Mucosa of descending colon (tissue), 3 donors: ENCODE measurements around the gene TNFSF10. TPM values are rescaled to one million over a fixed set of nuclear protein-coding genes. Genes with fewer than 3 reads are reported as not detected.

Experiments
- ATAC-seq: fragments of 200-7000 bp; cut with Tn5 transposase; one replicate; pipeline ENCODE4 v1.9.1; 2020; ENCODE audit warnings: mild to moderate bottlenecking, moderate library complexity
- DNase-seq, 3 donors: peaks; one replicate each; pipeline ENCODE4 v3.0.0-alpha.2; 2020
- H3K36me3 ChIP-seq: fragments of 200-600 bp; one replicate; pipeline ENCODE4 v1.8.0; 2021; ENCODE audit warnings: low read depth, mild to moderate bottlenecking
- H3K4me1 ChIP-seq: fragments of 200-600 bp; one replicate; pipeline ENCODE4 v1.8.0; 2021; ENCODE audit warnings: low read depth, mild to moderate bottlenecking
- H3K4me3 ChIP-seq: fragments of 200-600 bp; one replicate; pipeline ENCODE4 v1.8.0; 2021; ENCODE audit warnings: mild to moderate bottlenecking
- H3K9me3 ChIP-seq: fragments of 200-600 bp; one replicate; pipeline ENCODE4 v1.8.0; 2021; ENCODE audit warnings: mild to moderate bottlenecking
- intact Hi-C, 2 donors: fragments of 100-400 bp; cut with DNase I in 1 of 2; cut with micrococcal nuclease in 1 of 2; formaldehyde crosslinking; loops; one replicate each; pipeline versions ENCODE4 v1.11.0 to v1.11.1; 2022; cut with DNase I, micrococcal nuclease
- total RNA-seq, 3 donors: library from RNA; stranded (reverse); fragmentation: NEBNext Ultra II Directional in 2 of 3; extraction: Animal tissue kit (Norgen Biotek cat#: 25700) in 2 of 3; gene quantifications; one replicate each; pipeline versions ENCODE4 v1.2.1 to v1.2.4, GENCODE V29; 2021 to 2023
- TF ChIP-seq, protein P1 (sequence below): fragments of 200-600 bp; IDR thresholded peaks from one replicate; pipeline ENCODE4 v1.8.0; 2022; ENCODE audit warnings: antibody characterized with exemption, mild to moderate bottlenecking
- donor health status: DM: no; HTN: no; CAD: no; lungs with moderate emphysema.
- donor health status: DM: no; HTN: no; CAD: no.
- donor health status: DM: no; HTN: yes; CAD: no.

The TNFSF10 gene
- total RNA-seq, 3 donors from 2014 or later = 70.6 to 220 (median 129) TPM

GRCh38 chr3:172549144-172549543, 25.9 kb upstream of the TNFSF10 start:
- H3K4me1 ChIP-seq = peaks cover 6% of the 10 kb centered on the region
- H3K36me3 ChIP-seq = no peaks in the 10 kb centered on the region
- DNase-seq (no peak), ATAC-seq (no peak)
- no peak overlapping the region for H3K4me3 ChIP-seq
- TF ChIP-seq, protein P1, sequence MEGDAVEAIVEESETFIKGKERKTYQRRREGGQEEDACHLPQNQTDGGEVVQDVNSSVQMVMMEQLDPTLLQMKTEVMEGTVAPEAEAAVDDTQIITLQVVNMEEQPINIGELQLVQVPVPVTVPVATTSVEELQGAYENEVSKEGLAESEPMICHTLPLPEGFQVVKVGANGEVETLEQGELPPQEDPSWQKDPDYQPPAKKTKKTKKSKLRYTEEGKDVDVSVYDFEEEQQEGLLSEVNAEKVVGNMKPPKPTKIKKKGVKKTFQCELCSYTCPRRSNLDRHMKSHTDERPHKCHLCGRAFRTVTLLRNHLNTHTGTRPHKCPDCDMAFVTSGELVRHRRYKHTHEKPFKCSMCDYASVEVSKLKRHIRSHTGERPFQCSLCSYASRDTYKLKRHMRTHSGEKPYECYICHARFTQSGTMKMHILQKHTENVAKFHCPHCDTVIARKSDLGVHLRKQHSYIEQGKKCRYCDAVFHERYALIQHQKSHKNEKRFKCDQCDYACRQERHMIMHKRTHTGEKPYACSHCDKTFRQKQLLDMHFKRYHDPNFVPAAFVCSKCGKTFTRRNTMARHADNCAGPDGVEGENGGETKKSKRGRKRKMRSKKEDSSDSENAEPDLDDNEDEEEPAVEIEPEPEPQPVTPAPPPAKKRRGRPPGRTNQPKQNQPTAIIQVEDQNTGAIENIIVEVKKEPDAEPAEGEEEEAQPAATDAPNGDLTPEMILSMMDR = no peak
- H3K9me3 ChIP-seq = no peaks in the 10 kb centered on the region
- intact Hi-C loops = no loop called here

DNA sequence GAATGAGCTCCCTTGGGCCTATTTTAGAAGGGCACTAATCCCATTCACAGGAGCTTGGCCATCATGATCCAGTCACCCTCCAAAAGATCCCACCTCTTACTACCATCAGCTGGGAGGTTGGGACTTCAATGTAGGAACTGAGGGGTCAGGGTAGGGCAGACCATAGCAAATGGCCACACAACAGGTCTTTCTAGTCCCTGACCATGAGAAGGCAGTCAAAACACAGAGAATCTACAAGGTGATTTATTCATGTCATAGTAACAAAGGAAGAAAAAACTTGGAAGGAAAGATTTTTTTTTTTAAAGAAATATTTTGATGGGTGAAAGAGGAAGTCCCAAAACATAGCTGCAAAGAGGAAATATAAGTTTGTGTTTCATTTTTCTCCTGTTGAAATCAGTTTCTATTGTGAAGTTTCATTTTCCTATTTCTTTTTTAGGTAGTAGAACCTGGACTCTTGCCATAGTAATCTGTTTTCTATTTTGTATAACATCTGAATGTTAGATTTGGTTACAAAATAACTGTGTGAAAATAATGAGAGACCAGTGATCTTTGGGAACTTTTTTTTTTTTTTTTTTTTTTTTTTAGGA, 23.5 kb upstream of the TNFSF10 start:
- Histone ChIP-seq H3K9me3 (no peaks in the 10 kb centered on the region), H3K4me3 (no peak overlapping the region), H3K4me1 (peaks cover 3% of the 10 kb centered on the region), H3K36me3 (no peaks in the 10 kb centered on the region)
- no peak for ATAC-seq
- no peak for DNase-seq
- TF ChIP-seq, protein P1 = no peak
- intact Hi-C loops = no loop called here

DNA sequence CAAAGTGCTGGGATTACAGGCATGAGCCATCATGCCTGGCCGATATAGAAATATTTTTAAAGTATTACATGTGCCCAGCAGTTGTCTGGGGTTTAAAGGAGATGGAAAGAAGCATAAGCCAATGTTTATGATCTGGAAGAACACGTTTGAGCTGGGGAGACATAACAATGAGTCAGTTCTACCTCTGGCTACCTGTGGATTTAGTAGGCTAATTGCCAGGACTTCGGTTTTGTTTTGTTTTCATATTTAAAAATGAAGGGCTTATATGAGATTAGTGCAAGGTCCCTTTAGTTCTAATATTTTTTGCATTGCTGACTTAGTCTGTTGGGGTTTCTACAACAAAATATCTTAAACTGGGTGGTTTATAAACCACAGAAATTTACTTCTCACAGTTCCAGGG, 22.9 kb upstream of the TNFSF10 start:
- TF ChIP-seq, protein P1 = no peak
- intact Hi-C loops = no loop called here

GRCh38 chr3:172544404-172544803, 21.2 kb upstream of the TNFSF10 start:
- H3K9me3 ChIP-seq = no peaks in the 10 kb centered on the region
- DNase-seq (no peak), ATAC-seq (peak; percentile 34)
- H3K4me3 ChIP-seq = no peak overlapping the region
- no peaks in the 10 kb centered on the region for H3K36me3 ChIP-seq
- TF ChIP-seq, protein P1 = no peak
- intact Hi-C loops = no loop called here
- H3K4me1 ChIP-seq = peaks cover 3% of the 10 kb centered on the region

More for the DNA sequence above, 22.9 kb upstream of the TNFSF10 start:
- Histone ChIP-seq H3K4me1 (peaks cover 3% of the 10 kb centered on the region), H3K4me3 (no peak overlapping the region), H3K36me3 (no peaks in the 10 kb centered on the region), H3K9me3 (no peaks in the 10 kb centered on the region)
- peak; percentile 70 for ATAC-seq
- DNase-seq = no peak

DNA sequence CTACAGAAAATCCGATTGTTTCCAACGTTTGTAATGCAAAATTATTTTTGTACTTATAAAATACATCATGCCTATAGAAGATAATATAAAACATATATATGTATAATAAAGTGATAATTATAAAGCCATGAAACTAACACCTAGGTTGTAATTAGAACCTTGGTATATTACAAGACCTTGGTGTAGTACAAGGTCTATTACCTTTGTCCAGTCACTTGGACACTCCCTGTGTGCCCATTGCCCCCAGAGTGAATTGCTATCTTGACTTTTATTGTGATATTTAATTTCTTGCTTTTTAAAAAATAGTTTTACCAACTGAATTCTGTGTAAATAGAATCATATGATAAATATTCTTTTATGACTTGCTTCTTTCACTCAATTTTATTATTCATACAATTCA, 20.7 kb upstream of the TNFSF10 start:
- TF ChIP-seq, protein P1 = no peak
- peaks cover 3% of the 10 kb centered on the region for H3K4me1 ChIP-seq
- DNase-seq = no peak
- intact Hi-C loops = no loop called here
- H3K9me3 ChIP-seq = no peaks in the 10 kb centered on the region
- no peak overlapping the region for H3K4me3 ChIP-seq
- peak; percentile 73 for ATAC-seq
- H3K36me3 ChIP-seq = no peaks in the 10 kb centered on the region

DNA sequence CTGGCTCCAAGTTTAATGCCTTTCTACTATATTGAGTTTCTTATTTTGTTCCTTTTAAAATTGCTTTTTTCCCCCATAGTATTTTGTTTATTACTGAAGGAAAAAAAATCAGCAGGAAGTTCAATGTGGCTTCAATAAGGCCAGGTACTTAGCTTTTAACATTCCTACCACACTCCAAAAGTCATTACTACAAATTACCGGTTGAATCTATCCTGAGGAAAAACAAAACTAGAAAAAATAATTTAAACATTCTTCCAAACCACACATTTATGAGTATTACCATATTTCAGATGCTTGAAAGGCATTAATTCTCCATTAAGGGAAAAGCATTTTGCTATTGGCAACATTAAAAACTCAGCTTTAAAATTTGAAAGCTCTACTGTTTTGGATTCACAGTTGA, 20.2 kb upstream of the TNFSF10 start:
- TF ChIP-seq, protein P1 = no peak
- H3K4me3 ChIP-seq = no peak overlapping the region
- DNase-seq = no peak
- intact Hi-C loops = no loop called here
- ATAC-seq = no peak
- H3K36me3 ChIP-seq = no peaks in the 10 kb centered on the region
- H3K9me3 ChIP-seq = no peaks in the 10 kb centered on the region
- H3K4me1 ChIP-seq = peaks cover 3% of the 10 kb centered on the region
